Measurements from ENCODE around the gene WDR36. TPM values are rescaled to one million over a fixed set of nuclear protein-coding genes. Genes with fewer than 3 reads are reported as not detected.
"Not testable (repeated sequence)": the region's sequence is repeated elsewhere in the genome, so short reads cannot be mapped to it uniquely, and the experiment has no call there.

The WDR36 gene
- total RNA-seq, 2 donors from 2014 or later = 10.5 to 12.6 TPM

DNA sequence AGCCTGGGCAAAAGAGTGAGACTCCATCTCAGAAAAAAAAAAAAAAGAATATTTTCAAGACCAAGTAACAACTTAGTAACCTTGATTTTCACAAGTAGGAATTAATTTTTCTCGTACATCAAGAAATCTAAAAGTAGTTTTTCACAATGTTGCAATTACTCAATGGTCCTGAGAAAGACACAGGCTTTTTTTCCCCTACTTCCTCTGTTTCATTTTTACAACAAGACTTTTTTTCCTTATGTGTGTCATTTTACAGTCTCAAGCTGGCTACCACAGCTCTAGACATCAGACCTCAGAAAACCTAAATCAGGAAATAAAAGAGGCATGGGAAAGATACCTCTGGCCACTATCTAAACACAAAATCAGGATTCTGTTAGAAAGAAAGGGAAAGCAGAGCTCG lies 45.9 kb downstream of the WDR36 start:
- no peak for DNase-seq (ENCODE audit: low spot score)
- TF ChIP-seq, protein P1, sequence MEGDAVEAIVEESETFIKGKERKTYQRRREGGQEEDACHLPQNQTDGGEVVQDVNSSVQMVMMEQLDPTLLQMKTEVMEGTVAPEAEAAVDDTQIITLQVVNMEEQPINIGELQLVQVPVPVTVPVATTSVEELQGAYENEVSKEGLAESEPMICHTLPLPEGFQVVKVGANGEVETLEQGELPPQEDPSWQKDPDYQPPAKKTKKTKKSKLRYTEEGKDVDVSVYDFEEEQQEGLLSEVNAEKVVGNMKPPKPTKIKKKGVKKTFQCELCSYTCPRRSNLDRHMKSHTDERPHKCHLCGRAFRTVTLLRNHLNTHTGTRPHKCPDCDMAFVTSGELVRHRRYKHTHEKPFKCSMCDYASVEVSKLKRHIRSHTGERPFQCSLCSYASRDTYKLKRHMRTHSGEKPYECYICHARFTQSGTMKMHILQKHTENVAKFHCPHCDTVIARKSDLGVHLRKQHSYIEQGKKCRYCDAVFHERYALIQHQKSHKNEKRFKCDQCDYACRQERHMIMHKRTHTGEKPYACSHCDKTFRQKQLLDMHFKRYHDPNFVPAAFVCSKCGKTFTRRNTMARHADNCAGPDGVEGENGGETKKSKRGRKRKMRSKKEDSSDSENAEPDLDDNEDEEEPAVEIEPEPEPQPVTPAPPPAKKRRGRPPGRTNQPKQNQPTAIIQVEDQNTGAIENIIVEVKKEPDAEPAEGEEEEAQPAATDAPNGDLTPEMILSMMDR (IDR thresholded peaks at IDR 0.05) = no peak
- H3K36me3 ChIP-seq = no peaks in the 10 kb centered on the region
- no peak overlapping the region for H3K27ac ChIP-seq
- H3K4me1 ChIP-seq = no peaks in the 10 kb centered on the region
- H3K4me3 ChIP-seq = no peak overlapping the region
- no peaks in the 10 kb centered on the region for H3K27me3 ChIP-seq
- H3K9me3 ChIP-seq = no peaks in the 10 kb centered on the region

DNA sequence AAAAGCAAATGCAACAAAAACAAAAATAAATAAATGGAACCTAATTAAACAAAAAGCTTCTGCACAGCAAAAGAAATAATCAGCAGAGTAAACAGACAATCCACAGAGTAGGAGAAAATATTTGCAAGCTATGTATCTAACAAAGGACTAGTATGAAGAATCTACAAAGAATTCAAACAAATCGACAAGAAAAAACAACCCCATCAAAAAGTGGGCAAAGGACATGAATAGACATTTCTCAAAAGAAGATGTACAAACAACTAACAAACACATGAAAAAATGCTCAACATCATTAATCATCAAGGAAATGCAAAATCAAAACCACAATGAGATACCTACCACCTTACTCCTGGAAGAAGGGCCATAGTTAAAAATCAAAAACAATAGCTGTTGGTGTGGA lies 49.3 kb downstream of the WDR36 start:
- DNase-seq (ENCODE audit: low spot score); H3K36me3 ChIP-seq; H3K4me1 ChIP-seq; H3K9me3 ChIP-seq; H3K4me3 ChIP-seq; H3K27me3 ChIP-seq; H3K27ac ChIP-seq: not testable (repeated sequence)

DNA sequence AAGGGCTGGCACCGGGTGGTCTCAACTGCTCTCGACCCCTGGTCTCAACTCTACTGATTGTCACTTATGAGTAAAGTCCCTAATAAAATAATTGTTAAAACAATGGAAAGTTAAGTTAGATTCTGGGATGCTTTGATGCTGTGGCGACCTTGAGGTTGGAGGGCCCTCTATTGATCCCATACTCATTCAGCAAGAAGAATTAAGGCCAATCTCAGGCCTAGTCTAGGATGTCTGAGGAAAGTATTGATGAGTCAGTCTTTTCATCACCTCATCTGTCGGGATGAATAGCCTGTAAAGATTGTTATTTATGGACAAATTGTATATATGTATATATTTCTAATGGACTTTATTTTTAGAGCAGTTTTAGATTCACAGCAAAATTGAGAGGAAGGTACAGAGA lies 50.8 kb downstream of the WDR36 start:
- TF ChIP-seq, protein P1 (IDR thresholded peaks at IDR 0.05) = no peak
- H3K4me1 ChIP-seq = peaks cover 0 to 5% of the 10 kb centered on the region in 2 donors
- no peaks in the 10 kb centered on the region for H3K9me3 ChIP-seq
- no peak for DNase-seq (ENCODE audit: low spot score)
- H3K27me3 ChIP-seq = no peaks in the 10 kb centered on the region
- H3K27ac ChIP-seq = no peak overlapping the region
- no peak overlapping the region for H3K4me3 ChIP-seq
- H3K36me3 ChIP-seq = no peaks in the 10 kb centered on the region

DNA sequence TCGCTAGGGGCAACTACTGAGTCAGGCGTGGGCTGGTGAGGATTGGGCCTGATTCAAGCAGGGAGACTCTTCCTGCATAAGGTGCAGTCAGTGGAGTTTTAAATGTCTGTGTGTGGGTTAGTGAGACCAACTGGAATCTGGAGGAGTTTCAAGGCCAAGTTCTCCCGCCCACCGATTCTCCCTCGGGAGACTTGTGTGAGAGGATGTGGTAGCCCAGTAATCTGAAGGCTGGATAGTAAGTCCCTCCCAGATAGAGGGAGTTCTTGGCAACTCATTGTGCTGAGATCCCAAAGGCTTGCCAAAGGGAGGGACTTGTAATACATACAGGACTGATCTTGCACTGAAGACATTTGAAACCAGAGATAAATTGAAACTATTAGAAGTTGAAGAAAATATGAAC lies 51.8 kb downstream of the WDR36 start:
- Histone ChIP-seq H3K27ac (no peak overlapping the region), H3K27me3 (no peaks in the 10 kb centered on the region), H3K9me3 (no peaks in the 10 kb centered on the region), H3K4me3 (no peak overlapping the region), H3K36me3 (no peaks in the 10 kb centered on the region), H3K4me1 (peaks cover 0 to 5% of the 10 kb centered on the region in 2 donors)
- no peak for DNase-seq (ENCODE audit: low spot score)
- TF ChIP-seq, protein P1 (IDR thresholded peaks at IDR 0.05) = no peak

DNA sequence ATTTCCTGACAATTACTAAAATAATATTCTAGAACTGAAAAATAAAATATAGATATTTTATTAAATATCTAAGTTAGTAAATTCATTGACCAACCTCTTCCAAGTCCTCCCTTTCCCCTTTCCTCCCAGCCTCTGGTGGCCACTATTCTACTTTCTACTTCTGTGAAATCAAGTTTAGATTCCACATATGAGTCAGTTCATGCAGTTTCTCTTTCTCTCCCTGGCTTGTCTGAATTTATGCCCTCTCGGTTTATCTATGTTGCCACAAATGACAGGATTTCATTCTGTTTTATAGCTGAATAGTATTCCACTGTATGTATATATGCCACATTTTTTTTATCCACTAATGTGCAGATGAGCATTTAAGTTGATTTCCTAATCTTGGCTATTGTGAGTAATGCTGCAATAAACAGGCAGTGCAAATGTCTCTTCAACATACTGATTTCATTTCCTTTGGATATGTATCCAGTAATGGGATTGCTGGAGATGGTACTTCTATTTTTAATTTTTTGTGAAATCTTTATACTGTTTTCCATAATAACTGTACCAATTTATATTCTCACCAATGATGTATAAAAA lies 52.3 kb downstream of the WDR36 start:
- no peaks in the 10 kb centered on the region for H3K27me3 ChIP-seq
- TF ChIP-seq, protein P1 (IDR thresholded peaks at IDR 0.05) = no peak
- peaks cover 0 to 5% of the 10 kb centered on the region in 2 donors for H3K4me1 ChIP-seq
- H3K27ac ChIP-seq = no peak overlapping the region
- no peak for DNase-seq (ENCODE audit: low spot score)
- no peaks in the 10 kb centered on the region for H3K36me3 ChIP-seq
- H3K9me3 ChIP-seq = no peaks in the 10 kb centered on the region
- H3K4me3 ChIP-seq = no peak overlapping the region

DNA sequence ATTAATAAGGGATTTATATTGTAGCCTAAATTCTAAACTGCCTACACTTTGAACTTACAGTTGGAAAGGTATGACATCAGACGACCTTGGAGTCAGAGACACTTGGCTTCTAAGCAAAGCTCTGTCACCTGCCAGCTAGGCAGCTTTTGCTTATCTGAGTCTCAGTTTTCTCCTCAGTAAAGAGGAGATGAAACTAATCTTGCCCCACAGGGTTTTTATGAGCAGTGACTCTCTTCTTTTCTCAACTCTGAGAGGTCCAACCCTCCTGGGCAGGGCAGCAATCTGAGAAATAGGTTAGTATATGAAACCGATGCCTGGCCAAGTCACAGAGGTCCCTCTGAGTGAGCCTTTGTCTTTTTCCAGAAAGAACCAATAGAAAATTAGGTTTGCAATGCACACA lies 53.9 kb downstream of the WDR36 start:
- TF ChIP-seq, protein P1 (IDR thresholded peaks at IDR 0.05) = no peak
- H3K4me3 ChIP-seq = no peak overlapping the region
- no peak for DNase-seq (ENCODE audit: low spot score)
- H3K27me3 ChIP-seq = no peaks in the 10 kb centered on the region
- H3K36me3 ChIP-seq = no peaks in the 10 kb centered on the region
- H3K9me3 ChIP-seq = no peaks in the 10 kb centered on the region
- peaks cover 0 to 5% of the 10 kb centered on the region in 2 donors for H3K4me1 ChIP-seq
- H3K27ac ChIP-seq = no peak overlapping the region

Data from right atrium auricular region (tissue), 2 donors.